GM18517 (cell line): Measurements from ENCODE around the gene PDE1C.

ENCODE experiments used
- ATAC-seq: cut with Tn5 transposase; IDR thresholded peaks from one replicate; pipeline ENCODE4 v1.9.1; 2021; ENCODE audit warnings: mild to moderate bottlenecking, moderate library complexity; ENCODE audit not compliant: unreplicated experiment

Gene PDE1C

GRCh38 chr7:32001948-32002347 is 68.3 kb downstream of the PDE1C start:
- no peak for ATAC-seq

- no peak for ATAC-seq
Measured at GRCh38 chr7:31997423-31997822, 72.8 kb downstream of the PDE1C start.

GRCh38 chr7:31995134-31995533 is 75.1 kb downstream of the PDE1C start:
- no peak for ATAC-seq

GRCh38 chr7:31991846-31992245 is 78.4 kb downstream of the PDE1C start:
- ATAC-seq = no peak

GRCh38 chr7:31991406-31991805 is 78.8 kb downstream of the PDE1C start:
- no peak for ATAC-seq

- ATAC-seq = no peak
Measured at GRCh38 chr7:31986878-31987518, 83.2 kb downstream of the PDE1C start.

GRCh38 chr7:31982962-31983361 is 87.2 kb downstream of the PDE1C start:
- no peak for ATAC-seq

- ATAC-seq = no peak
Measured at GRCh38 chr7:31981874-31982390, 88.3 kb downstream of the PDE1C start.

GRCh38 chr7:31979690-31980330 is 90.4 kb downstream of the PDE1C start:
- no peak for ATAC-seq

GRCh38 chr7:31975546-31975945 is 94.7 kb downstream of the PDE1C start:
- ATAC-seq = no peak

GRCh38 chr7:31974351-31974750 is 95.9 kb downstream of the PDE1C start:
- no peak for ATAC-seq

GRCh38 chr7:31971049-31971667 is 99.0 kb downstream of the PDE1C start:
- no peak for ATAC-seq

GRCh38 chr7:31970501-31970900 is 99.7 kb downstream of the PDE1C start:
- no peak for ATAC-seq

- no peak for ATAC-seq
Measured at GRCh38 chr7:31963569-31964175, 106.5 kb downstream of the PDE1C start.

GRCh38 chr7:31962246-31962645 is 108.0 kb downstream of the PDE1C start:
- ATAC-seq = no peak

GRCh38 chr7:31958226-31958625 is 112.0 kb downstream of the PDE1C start:
- no peak for ATAC-seq

- ATAC-seq = no peak
Measured at GRCh38 chr7:31957756-31958155, 112.5 kb downstream of the PDE1C start.

- ATAC-seq = no peak
Measured at GRCh38 chr7:31957090-31957720, 113.0 kb downstream of the PDE1C start.

GRCh38 chr7:31955641-31956040 is 114.6 kb downstream of the PDE1C start:
- ATAC-seq = no peak

- no peak for ATAC-seq
Measured at GRCh38 chr7:31955021-31955420, 115.2 kb downstream of the PDE1C start.

GRCh38 chr7:31954500-31954899 is 115.7 kb downstream of the PDE1C start:
- ATAC-seq = no peak
